ENCODE data around the gene PHOSPHO2. TPM values are rescaled to one million over a fixed set of nuclear protein-coding genes. Genes with fewer than 3 reads are reported as not detected.

The PHOSPHO2 gene
- total and polyA plus RNA-seq, 2 donors (not counting 3 experiments of a cell fraction or from before 2014, with no cell fraction given), result 0.69 to 2.7 TPM

DNA sequence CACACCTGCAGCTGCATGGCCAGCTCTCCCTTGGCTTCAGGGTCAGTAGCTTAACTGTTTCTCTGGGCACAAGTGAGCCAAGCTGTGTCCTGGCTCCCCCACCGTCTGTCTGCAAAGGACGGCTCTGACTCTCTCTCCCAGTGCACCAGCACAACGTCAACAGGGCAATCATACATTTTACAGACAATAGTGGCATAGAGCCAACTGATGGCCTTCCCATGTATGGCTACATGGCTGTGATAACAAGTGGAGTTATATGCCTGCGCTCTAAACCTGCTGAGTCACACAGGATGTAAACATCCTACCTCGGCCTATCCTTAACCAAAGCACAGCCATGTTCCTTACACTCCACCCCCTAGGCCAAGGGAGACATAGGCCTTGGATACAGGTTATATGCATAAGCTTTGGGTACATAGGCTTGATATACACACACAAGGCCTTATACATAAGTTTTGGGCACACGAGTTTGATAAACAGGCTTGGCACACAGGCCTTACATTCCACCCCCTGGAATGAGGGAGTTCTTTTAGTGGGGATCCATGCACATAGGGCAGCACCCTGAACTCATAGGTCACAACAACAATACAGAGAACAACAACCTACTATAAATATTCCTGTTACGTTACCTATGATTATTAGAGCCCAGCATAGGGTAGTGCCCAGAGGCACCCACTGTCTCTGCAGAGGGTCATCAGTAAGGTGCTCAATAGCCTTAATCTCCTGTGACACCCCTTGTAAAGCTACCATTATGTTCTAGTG is 17.7 kb downstream of the PHOSPHO2 start:
- peak; percentile 45 for TF ChIP-seq POLR2AphosphoS5 (IDR thresholded peaks at IDR 0.05; ENCODE audit: insufficient read depth, low read depth, low read length)
- no peak for TF ChIP-seq CTCF (IDR thresholded peaks at IDR 0.05; ENCODE audit: extremely low read depth in 1 of 2, insufficient read depth in 1 of 2, low read depth in 1 of 2, low read length in 2 of 2)
- TF ChIP-seq POLR2A (IDR thresholded peaks at IDR 0.05; ENCODE audit: low read depth, low read length), result no peak
- no peak for TF ChIP-seq JUN (IDR thresholded peaks at IDR 0.05; ENCODE audit: borderline replicate concordance, insufficient read depth, insufficient read length, low read depth)
- TF ChIP-seq FOS (IDR thresholded peaks at IDR 0.05; ENCODE audit: borderline replicate concordance, insufficient read depth, low read length), result peak; percentile 36
- TF ChIP-seq MAX (IDR thresholded peaks at IDR 0.05; ENCODE audit: insufficient read depth, insufficient read length), result no peak
- intact Hi-C loops (cut with micrococcal nuclease), result no loop called here
- Histone ChIP-seq H2AFZ (ENCODE audit: low read depth, low read length) (peak overlapping the region; percentile 66), H3K27ac (ENCODE audit: insufficient read depth, low read depth, low read length) (peak overlapping the region; percentile 25), H3K4me2 (ENCODE audit: insufficient read depth, low read length) (no peak overlapping the region), H3K79me2 (ENCODE audit: control insufficient read depth, insufficient read depth, low read length) (no peaks in the 10 kb centered on the region), H3K27me3 (ENCODE audit: control insufficient read depth in 2 of 2, insufficient read depth in 2 of 2, low read length in 2 of 2) (no peaks in the 10 kb centered on the region), H3K9ac (replicated peaks; ENCODE audit: extremely low read depth, insufficient read depth, low read length) (no peak overlapping the region), H3K4me3 (replicated peaks in 1 of 3; ENCODE audit: insufficient read depth in 1 of 3, low read depth in 1 of 3, low read length in 3 of 3) (no peak overlapping the region), H4K20me1 (replicated peaks; ENCODE audit: control insufficient read depth, extremely low read depth, insufficient read depth, low read length) (no peaks in the 10 kb centered on the region), H3K4me1 (ENCODE audit: control insufficient read depth, extremely low read depth, insufficient read depth, low read length) (peaks cover 19% of the 10 kb centered on the region), H3K9me3 (replicated peaks; ENCODE audit: control insufficient read depth, insufficient read depth, low read length) (no peaks in the 10 kb centered on the region), H3K9me1 (replicated peaks; ENCODE audit: control insufficient read depth, extremely low read depth, insufficient read depth, low read length) (no peaks in the 10 kb centered on the region), H3K36me3 (ENCODE audit: control insufficient read depth in 2 of 2, extremely low read depth in 1 of 2, insufficient read depth in 2 of 2, low read length in 2 of 2) (no peaks in the 10 kb centered on the region)
- FAIRE-seq, result peak; percentile 55
- POLR2A ChIA-PET, result no interaction called here
- CTCF ChIA-PET, result no interaction called here
- peak; percentile 94 for DNase-seq (ENCODE audit: low read depth, low spot score)
- dilution Hi-C loops (cut with MboI; ENCODE audit: extremely low pct_ligation_motif_present, low sequenced_read_pairs), result no loop called here
- BruUV-seq (replicated peaks), result no TSS peak
